Activated naive CD8-positive, alpha-beta T cell treated with anti-CD3 and anti-CD28 coated beads, Interleukin-2, amount 50 U/mL, for 24 hours (primary cell): ENCODE results near the gene NLRP13.
"Not testable (repeated sequence)": the region's sequence is repeated elsewhere in the genome, so short reads cannot be mapped to it uniquely, and the experiment has no call there.

Experiments
- ATAC-seq: fragments of 150-1000 bp; cut with Tn5 transposase; one replicate; pipeline ENCODE4 v1.10.0; 2021
- DNase-seq: peaks from one replicate; pipeline ENCODE4 v3.0.0; 2021
- H3K27ac Mint-ChIP-seq: one replicate; pipeline ENCODE4 v1.8.0; 2021; ENCODE audit warnings: mild to moderate bottlenecking, mixed read lengths
- H3K27me3 Mint-ChIP-seq: one replicate; pipeline ENCODE4 v1.8.0; 2021; ENCODE audit warnings: mixed read lengths
- H3K36me3 Mint-ChIP-seq: one replicate; pipeline ENCODE4 v1.8.0; 2021; ENCODE audit warnings: low read depth, mixed read lengths
- H3K4me1 Mint-ChIP-seq: one replicate; pipeline ENCODE4 v1.8.0; 2021; ENCODE audit warnings: mixed read lengths
- H3K4me3 Mint-ChIP-seq: one replicate; pipeline ENCODE4 v1.8.0; 2021; ENCODE audit warnings: mild to moderate bottlenecking, moderate library complexity, mixed read lengths
- H3K9me3 Mint-ChIP-seq: one replicate; pipeline ENCODE4 v1.8.0; 2021; ENCODE audit warnings: mixed read lengths

The NLRP13 gene, protein sequence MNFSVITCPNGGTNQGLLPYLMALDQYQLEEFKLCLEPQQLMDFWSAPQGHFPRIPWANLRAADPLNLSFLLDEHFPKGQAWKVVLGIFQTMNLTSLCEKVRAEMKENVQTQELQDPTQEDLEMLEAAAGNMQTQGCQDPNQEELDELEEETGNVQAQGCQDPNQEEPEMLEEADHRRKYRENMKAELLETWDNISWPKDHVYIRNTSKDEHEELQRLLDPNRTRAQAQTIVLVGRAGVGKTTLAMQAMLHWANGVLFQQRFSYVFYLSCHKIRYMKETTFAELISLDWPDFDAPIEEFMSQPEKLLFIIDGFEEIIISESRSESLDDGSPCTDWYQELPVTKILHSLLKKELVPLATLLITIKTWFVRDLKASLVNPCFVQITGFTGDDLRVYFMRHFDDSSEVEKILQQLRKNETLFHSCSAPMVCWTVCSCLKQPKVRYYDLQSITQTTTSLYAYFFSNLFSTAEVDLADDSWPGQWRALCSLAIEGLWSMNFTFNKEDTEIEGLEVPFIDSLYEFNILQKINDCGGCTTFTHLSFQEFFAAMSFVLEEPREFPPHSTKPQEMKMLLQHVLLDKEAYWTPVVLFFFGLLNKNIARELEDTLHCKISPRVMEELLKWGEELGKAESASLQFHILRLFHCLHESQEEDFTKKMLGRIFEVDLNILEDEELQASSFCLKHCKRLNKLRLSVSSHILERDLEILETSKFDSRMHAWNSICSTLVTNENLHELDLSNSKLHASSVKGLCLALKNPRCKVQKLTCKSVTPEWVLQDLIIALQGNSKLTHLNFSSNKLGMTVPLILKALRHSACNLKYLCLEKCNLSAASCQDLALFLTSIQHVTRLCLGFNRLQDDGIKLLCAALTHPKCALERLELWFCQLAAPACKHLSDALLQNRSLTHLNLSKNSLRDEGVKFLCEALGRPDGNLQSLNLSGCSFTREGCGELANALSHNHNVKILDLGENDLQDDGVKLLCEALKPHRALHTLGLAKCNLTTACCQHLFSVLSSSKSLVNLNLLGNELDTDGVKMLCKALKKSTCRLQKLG

DNA sequence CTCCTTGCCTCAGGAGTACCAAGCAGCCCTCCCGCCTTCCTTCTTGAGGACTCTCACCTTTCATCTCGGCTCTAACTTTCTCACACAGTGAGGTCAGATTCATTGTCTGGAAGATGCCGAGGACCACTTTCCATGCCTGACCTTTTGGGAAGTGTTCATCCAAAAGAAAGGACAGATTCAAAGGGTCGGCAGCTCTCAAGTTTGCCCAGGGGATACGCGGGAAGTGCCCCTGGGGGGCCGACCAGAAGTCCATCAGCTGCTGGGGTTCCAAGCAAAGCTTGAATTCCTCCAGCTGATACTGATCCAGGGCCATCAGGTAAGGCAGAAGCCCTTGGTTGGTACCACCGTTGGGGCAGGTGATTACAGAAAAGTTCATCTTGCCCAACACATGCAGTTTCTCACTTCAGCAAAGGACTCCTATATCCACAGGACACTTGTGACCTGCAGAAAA is at the start of gene NLRP13:
Gene NLRP13 (minus strand): TSS at position 401 of the 451 bp plus-strand sequence. CDS start 25 bp downstream, at position 376.
- ATAC-seq (no peak), DNase-seq (no peak)
- Mint-ChIP-seq H3K27me3 (peaks cover 1% of the 10 kb centered on the region), H3K36me3 (no peaks in the 10 kb centered on the region), H3K9me3 (peaks cover 19% of the 10 kb centered on the region), H3K4me1 (no peaks in the 10 kb centered on the region), H3K4me3 (no peak within 1 kb of the TSS), H3K27ac (no peak within 1 kb of the TSS)

DNA sequence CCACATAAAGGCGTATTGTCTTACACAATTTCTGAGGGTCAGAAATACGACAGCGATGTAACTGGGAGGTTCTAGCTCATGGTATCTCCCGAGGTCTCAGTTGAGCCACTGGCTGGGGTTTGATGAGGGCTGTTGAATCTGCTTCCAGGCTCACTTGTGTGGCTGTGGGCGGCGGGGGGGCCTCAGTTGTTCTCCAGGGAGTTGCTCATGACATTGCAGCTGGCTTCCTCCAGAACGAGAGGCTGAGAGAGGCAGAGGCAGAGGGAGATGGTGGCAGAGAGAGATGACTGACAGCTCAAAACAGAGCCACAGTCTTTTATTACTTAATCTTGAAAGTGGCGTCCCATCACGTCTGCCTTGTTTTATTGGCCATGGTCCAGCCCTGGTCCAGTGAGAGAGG is 48.3 kb upstream of the NLRP13 start:
- DNase-seq (no peak), ATAC-seq (no peak)
- H3K4me1 Mint-ChIP-seq: no peaks in the 10 kb centered on the region
- no peaks in the 10 kb centered on the region for H3K36me3 Mint-ChIP-seq
- H3K4me3 Mint-ChIP-seq: no peak overlapping the region
- no peak overlapping the region for H3K27ac Mint-ChIP-seq
- peaks cover 6% of the 10 kb centered on the region for H3K27me3 Mint-ChIP-seq
- H3K9me3 Mint-ChIP-seq: peaks cover 23% of the 10 kb centered on the region

DNA sequence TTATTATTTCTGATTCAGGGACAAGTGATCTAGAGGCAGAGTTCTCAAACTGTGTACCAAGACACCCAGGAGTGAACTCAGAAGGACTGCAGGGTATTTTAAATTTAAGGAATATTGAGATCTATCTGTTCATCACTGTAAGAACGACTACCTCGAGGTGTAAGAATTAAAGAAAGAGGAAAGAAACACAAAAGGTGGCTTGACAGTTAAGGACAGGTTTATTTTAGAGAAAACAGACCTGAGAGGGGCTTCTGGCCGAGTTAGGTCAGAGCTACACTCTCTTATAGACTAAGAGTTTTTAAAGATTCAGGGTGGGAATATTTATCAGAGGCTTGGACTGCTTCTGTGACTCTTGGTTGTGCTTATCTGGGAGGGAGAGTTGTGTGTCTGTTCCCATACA is 41.8 kb upstream of the NLRP13 start:
- no peaks in the 10 kb centered on the region for H3K4me1 Mint-ChIP-seq
- H3K27me3 Mint-ChIP-seq: peaks cover 1% of the 10 kb centered on the region
- peaks cover 16% of the 10 kb centered on the region for H3K9me3 Mint-ChIP-seq
- H3K36me3 Mint-ChIP-seq: no peaks in the 10 kb centered on the region
- no peak overlapping the region for H3K4me3 Mint-ChIP-seq
- ATAC-seq: no peak
- DNase-seq: no peak
- H3K27ac Mint-ChIP-seq: no peak overlapping the region

DNA sequence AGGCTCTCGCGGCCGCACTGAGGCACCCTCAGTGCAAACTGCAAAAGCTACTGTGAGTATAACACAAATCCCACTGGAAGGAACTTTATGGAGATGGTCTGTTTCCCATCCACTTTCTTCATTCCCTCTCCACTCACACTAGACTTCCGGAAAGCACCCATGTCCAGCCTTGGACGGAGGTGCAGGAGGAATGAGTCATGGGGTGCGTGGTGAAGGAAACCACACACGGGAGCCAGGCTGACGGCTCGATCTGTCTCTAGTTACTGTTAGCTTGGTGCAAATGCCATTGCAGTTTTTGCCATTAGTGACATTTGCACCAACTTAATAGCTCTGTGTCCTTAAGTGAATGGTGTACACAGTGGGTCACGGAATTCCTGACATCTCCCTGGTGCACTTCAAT is 30.1 kb upstream of the NLRP13 start:
- Mint-ChIP-seq H3K27ac (no peak overlapping the region), H3K36me3 (no peaks in the 10 kb centered on the region), H3K4me3 (no peak overlapping the region), H3K4me1 (no peaks in the 10 kb centered on the region), H3K9me3 (peaks cover under 1% of the 10 kb centered on the region), H3K27me3 (no peaks in the 10 kb centered on the region)
- ATAC-seq (no peak), DNase-seq (no peak)

DNA sequence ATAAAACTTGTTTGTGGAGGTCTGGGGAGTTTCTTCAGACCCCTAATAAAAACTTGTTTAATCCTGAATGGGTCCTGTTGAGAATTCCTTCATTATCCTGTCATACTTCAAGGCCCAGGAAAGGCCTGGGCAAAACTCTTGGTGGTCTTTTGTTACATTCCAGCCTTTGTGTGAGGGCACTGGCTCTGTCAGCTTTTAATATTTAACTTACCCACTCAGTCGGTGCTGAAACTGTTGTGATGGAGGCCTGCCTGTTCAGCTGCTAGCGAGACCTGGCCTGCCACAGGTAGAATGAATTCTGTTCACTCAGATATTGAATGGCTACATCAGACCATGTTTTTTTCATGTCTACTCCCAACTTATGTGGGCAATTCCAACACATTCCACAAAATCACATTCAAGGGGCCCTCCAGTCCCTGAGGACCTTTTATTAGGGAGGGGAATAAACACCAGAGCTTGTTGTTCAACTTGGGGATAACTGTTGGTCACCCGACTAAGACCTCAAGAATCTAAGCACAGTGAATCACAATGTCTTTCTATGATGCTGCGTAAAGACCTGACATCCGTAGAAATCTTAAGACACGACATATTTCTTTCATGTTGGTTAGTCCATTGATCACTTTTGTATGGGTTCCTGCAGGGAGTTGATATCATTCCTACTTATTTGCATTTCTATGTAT is 28.0 kb upstream of the NLRP13 start:
- ATAC-seq (no peak), DNase-seq (no peak)
- H3K36me3 Mint-ChIP-seq: no peaks in the 10 kb centered on the region
- no peak overlapping the region for H3K4me3 Mint-ChIP-seq
- no peaks in the 10 kb centered on the region for H3K27me3 Mint-ChIP-seq
- H3K9me3 Mint-ChIP-seq: no peaks in the 10 kb centered on the region
- H3K27ac Mint-ChIP-seq: no peak overlapping the region
- H3K4me1 Mint-ChIP-seq: no peaks in the 10 kb centered on the region

DNA sequence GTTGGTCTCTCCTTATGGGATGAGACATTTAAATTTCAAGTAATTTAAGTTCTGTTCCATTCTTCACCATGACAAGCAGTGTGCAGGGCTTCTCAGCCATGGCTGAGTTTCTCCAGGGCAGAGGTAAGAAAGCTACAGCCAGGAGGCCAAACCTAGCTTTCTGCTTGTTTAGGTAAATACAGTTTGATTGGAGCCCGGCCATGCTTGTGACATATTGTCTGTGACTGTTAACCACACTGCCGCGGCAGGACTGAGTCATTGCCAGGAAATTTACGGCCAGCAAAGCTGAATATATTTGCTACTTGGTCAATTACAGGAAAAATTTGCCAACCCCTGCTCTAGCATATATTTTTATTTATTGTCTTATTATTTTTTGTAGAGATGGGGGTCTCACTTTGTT is 26.2 kb upstream of the NLRP13 start:
- DNase-seq (no peak), ATAC-seq (no peak)
- no peak overlapping the region for H3K27ac Mint-ChIP-seq
- no peaks in the 10 kb centered on the region for H3K36me3 Mint-ChIP-seq
- H3K4me1 Mint-ChIP-seq: no peaks in the 10 kb centered on the region
- no peak overlapping the region for H3K4me3 Mint-ChIP-seq
- no peaks in the 10 kb centered on the region for H3K9me3 Mint-ChIP-seq
- no peaks in the 10 kb centered on the region for H3K27me3 Mint-ChIP-seq

DNA sequence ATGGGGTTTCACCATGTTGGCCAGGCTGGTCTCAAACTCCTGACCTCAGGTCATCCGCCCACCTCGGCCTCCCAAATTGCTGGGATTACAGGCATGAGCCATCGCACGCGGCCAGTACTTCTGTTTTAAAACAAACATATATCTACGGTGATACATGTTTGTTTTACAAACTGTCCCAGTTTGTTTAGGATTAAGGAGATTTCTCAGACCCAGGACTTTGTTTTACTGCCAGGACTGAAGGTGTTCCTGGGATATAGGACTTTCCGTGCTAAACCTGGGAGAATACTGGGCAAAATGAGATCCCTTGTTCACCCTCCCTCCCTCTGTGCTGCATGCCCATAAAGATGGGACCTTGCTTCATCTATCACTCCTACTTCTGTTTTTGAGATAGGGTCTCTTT is 24.3 kb upstream of the NLRP13 start:
- no peaks in the 10 kb centered on the region for H3K36me3 Mint-ChIP-seq
- H3K9me3 Mint-ChIP-seq: no peaks in the 10 kb centered on the region
- DNase-seq: no peak
- no peaks in the 10 kb centered on the region for H3K4me1 Mint-ChIP-seq
- H3K4me3 Mint-ChIP-seq: no peak overlapping the region
- H3K27me3 Mint-ChIP-seq: no peaks in the 10 kb centered on the region
- ATAC-seq: no peak
- H3K27ac Mint-ChIP-seq: no peak overlapping the region

DNA sequence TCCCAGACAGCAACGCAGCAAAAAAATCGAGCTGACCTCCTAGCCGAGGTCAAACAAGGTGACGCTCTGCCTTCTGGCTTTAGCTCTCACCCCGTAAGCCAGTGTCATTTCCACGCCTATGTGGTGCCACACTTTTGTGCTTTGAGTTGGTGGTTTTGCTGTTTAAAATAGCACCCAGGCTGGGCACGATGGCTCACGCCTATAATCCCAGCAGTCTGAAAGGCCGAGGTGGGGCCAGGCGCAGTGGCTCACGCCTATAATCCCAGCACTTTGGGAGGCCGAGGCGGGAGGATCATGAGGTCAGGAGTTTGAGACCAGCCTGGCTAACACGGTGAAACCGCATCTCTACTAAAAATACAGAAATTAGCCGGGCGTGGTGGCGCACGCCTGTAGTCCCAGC is 18.4 kb upstream of the NLRP13 start:
- peaks cover 20% of the 10 kb centered on the region for H3K9me3 Mint-ChIP-seq

DNA sequence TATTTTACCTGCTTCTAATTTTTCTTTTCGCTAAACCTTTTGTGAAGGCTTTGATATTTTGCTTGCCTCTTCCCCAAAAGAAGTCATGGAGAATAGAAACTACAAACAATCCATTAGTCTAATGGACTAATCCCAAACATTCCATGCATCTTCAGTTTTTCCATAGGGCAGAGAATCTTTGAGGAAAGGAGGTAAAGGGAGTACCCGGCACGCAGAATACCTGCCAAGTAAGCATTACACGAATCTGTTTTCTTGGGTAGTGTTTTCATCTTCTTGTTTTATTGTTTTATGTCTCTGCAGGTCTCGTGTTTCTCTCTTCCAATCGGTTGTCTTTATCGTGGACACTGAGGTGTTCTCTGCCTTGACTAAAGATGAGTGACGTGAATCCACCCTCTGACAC is 15.4 kb upstream of the NLRP13 start, which contains the start of gene NLRP8:
Gene NLRP8 (plus strand): TSS at position 301 of the 400 bp plus-strand sequence.
- ATAC-seq (no peak), DNase-seq (no peak)
- Mint-ChIP-seq H3K4me3 (no peak within 1 kb of the TSS), H3K27me3 (no peaks in the 10 kb centered on the region), H3K9me3 (peaks cover 24% of the 10 kb centered on the region), H3K27ac (no peak within 1 kb of the TSS), H3K4me1 (no peaks in the 10 kb centered on the region), H3K36me3 (no peaks in the 10 kb centered on the region)

More for the DNA sequence above, 18.4 kb upstream of the NLRP13 start:
- H3K27ac Mint-ChIP-seq, H3K4me1 Mint-ChIP-seq, H3K36me3 Mint-ChIP-seq, ATAC-seq, H3K4me3 Mint-ChIP-seq, DNase-seq, H3K27me3 Mint-ChIP-seq: not testable (repeated sequence)

DNA sequence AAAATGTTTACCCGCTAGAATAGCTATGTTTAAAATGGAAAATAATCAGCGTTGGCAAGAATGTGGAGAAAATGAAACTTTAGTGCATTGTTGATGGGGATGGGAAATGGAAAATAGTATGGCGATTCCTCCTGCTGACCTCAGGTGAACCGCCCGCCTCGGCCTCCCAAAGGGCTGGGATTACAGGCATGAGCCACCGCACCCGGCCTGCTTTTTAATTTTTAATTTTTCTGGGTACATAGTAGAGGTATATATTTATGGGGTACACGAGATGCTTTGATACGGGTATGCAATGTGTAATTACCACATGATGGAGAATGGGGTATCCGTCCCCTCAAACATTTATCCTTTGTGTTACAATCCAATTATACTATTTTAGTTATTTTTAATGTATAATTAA is 8.2 kb upstream of the NLRP13 start:
- Mint-ChIP-seq H3K4me3 (no peak overlapping the region), H3K36me3 (no peaks in the 10 kb centered on the region), H3K4me1 (no peaks in the 10 kb centered on the region), H3K27me3 (no peaks in the 10 kb centered on the region), H3K9me3 (peaks cover 23% of the 10 kb centered on the region), H3K27ac (no peak overlapping the region)
- DNase-seq (no peak), ATAC-seq (no peak)

DNA sequence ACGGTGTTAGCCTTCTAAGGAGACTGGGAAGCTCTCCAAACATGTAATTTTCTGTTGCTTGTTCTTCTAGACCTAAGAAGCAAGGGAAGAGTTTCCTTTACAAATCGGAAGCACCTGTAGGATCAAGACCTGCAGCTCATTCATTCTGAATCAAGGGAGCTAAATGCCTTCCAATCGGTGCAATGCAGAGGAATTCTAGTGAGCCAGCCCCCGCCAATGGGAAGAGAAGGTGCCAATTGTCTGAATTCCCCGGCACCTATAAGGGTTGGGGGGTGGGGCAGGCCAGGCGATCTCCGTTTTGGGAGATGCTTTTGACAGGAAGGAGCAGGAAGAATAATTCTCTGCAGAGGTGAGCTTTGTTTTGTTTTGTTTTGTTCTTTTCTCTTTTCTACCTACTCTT is 7.1 kb upstream of the NLRP13 start:
- ATAC-seq: no peak
- H3K4me3 Mint-ChIP-seq: no peak overlapping the region
- H3K36me3 Mint-ChIP-seq: no peaks in the 10 kb centered on the region
- no peaks in the 10 kb centered on the region for H3K4me1 Mint-ChIP-seq
- no peaks in the 10 kb centered on the region for H3K27me3 Mint-ChIP-seq
- DNase-seq: no peak
- H3K9me3 Mint-ChIP-seq: peaks cover 27% of the 10 kb centered on the region
- H3K27ac Mint-ChIP-seq: no peak overlapping the region

DNA sequence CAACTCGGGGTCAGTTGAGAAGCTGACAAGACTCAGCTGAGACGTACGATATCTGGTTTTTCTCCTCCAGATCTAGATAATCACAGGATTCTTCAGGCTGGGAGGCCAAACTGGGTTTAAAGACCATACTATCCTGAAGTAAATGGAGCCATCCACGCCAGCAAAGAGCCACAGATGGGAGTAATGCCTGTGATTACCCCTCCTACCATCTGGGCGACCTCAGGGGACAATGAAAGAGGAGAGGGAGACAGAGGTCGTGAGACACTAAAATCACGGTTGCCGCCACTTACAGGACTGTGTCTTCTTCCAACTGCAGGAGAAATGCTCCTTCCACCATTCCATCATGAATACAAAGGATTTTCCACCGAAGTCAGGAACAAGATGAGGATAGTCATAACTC is 3.1 kb upstream of the NLRP13 start:
- no peak overlapping the region for H3K27ac Mint-ChIP-seq
- H3K4me3 Mint-ChIP-seq: no peak overlapping the region
- ATAC-seq (no peak), DNase-seq (no peak)
- peaks cover 27% of the 10 kb centered on the region for H3K9me3 Mint-ChIP-seq
- no peaks in the 10 kb centered on the region for H3K4me1 Mint-ChIP-seq
- no peaks in the 10 kb centered on the region for H3K27me3 Mint-ChIP-seq
- H3K36me3 Mint-ChIP-seq: no peaks in the 10 kb centered on the region

DNA sequence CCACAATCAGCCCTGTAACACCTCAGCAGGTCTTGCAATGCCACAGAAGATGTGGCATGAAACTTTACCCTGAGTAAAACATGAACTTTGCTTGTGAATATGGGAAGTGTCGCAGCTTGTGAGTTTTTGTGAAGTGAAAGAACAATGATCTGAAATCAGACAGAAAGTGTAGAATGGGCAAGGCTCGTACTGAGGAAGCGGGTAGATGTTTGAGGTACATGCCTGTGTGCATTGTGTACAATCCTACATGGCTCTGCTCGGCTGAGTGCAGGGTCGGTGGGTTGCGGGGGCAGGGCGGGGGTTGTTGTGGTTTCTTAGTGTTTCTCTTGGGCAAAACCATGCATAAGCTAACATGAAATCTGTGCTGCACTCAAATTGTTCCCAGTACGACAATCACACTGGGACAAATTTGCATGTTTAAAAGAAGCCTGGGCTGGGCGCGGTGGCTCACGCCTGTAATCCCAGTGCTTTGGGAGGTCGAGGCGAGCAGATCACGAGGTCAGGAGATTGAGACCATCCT is 1.1 kb downstream of the NLRP13 start:
- H3K4me3 Mint-ChIP-seq: no peak overlapping the region
- no peaks in the 10 kb centered on the region for H3K4me1 Mint-ChIP-seq
- peaks cover 1% of the 10 kb centered on the region for H3K27me3 Mint-ChIP-seq
- H3K27ac Mint-ChIP-seq: no peak overlapping the region
- no peaks in the 10 kb centered on the region for H3K36me3 Mint-ChIP-seq
- ATAC-seq: no peak
- no peak for DNase-seq
- H3K9me3 Mint-ChIP-seq: peaks cover 19% of the 10 kb centered on the region

DNA sequence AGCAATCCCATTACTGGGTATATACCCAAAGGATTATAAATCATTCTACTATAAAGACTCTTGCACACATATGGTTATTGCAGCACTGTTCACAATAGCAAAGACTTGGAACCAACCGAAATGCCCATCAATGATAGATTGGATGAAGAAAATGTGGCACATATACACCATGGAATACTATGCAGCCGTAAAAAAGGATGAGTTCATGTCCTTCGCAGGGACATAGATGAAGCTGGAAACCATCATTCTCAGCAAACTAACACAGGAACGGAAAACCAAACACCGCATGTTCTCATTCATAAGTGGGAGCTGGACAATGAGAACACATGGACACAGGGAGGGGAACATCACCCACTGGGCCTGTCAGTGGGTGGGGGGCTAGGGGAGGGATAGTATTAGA is 2.9 kb downstream of the NLRP13 start:
- not testable (repeated sequence) for H3K4me3 Mint-ChIP-seq, DNase-seq, H3K4me1 Mint-ChIP-seq, H3K27me3 Mint-ChIP-seq, H3K27ac Mint-ChIP-seq, H3K36me3 Mint-ChIP-seq, ATAC-seq
- peaks cover 20% of the 10 kb centered on the region for H3K9me3 Mint-ChIP-seq
